K562 (cell line): ENCODE measurements around the gene GRIPAP1. TPM values are rescaled to one million over a fixed set of nuclear protein-coding genes. Genes with fewer than 3 reads are reported as not detected.

Experiments
- ATAC-seq: fragments of 200-7000 bp; cut with Tn5 transposase; 3 replicates; pipeline ENCODE4 v1.9.1; 2020; ENCODE audit warnings: moderate library complexity
- BruUV-seq: library from RNA; stranded (reverse); fragments of 400-500 nt; replicated peaks from 2 replicates; lab custom pipeline; 2021; lab: Mats Ljungman, UMichigan
- CTCF ChIA-PET: fragments of 300-600 bp; formaldehyde crosslinking; extraction: SDS; loops from one replicate; lab custom pipeline; 2021; ENCODE audit warnings: low intra/inter-chr PET ratio; lab: Yijun Ruan, JAX
- POLR2A ChIA-PET: fragments of 300-600, 350-650 bp; sonication (Branson Sonifier 250); formaldehyde crosslinking; extraction: SDS; loops from one replicate; lab custom pipeline; 2021; ENCODE audit warnings: antibody characterized with exemption, inconsistent platforms; lab: Yijun Ruan, JAX
- DNase-seq, 4 experiments: peaks; one replicate each; pipeline versions ENCODE4 v3.0.0 to v3.0.0-alpha.2; 2011 to 2018; ENCODE audit warnings: low spot score in 3 of 4, mixed read lengths in 3 of 4; ENCODE audit errors: extremely low read depth in 1 of 4
- FAIRE-seq: peaks from 2 replicates; lab custom pipeline; 2011; peaks lifted over from hg19 to GRCh38; lab: Jason Lieb, UNC
- H2AFZ ChIP-seq: 2 replicates; pipeline ENCODE4 v1.6.0; 2011; ENCODE audit warnings: low read depth, low read length, control low read depth, inconsistent platforms
- H3K27ac ChIP-seq: fragments of 200-600 bp; 3 replicates; pipeline ENCODE4 v1.8.0; 2011; ENCODE audit warnings: low read depth, mild to moderate bottlenecking, control low read depth, inconsistent platforms, low read length, moderate library complexity, mixed read lengths; ENCODE audit errors: extremely low read depth
- H3K27me3 ChIP-seq, 2 experiments: fragments of 300-600 bp in 1 of 2; 2 replicates in 1 of 2; 3 replicates in 1 of 2; pipeline versions ENCODE4 v1.6.0 to v1.8.0; 2011; ENCODE audit warnings: inconsistent platforms in 2 of 2, low read length in 2 of 2, mild to moderate bottlenecking in 1 of 2, mixed read lengths in 1 of 2, moderate library complexity in 1 of 2; ENCODE audit not compliant: control insufficient read depth in 2 of 2, insufficient read depth in 2 of 2
- H3K36me3 ChIP-seq: fragments of 300-600 bp; 3 replicates; pipeline ENCODE4 v1.8.0; 2011; ENCODE audit warnings: mild to moderate bottlenecking, low read length, inconsistent platforms; ENCODE audit not compliant: control insufficient read depth, insufficient read depth
- H3K4me1 ChIP-seq, 2 experiments: fragments of 200-600 bp in 1 of 2; replicated peaks in 1 of 2; 2 replicates in 1 of 2; 3 replicates in 1 of 2; pipeline versions ENCODE4 v1.5.1 to v1.8.0; 2011; ENCODE audit warnings: inconsistent platforms in 2 of 2, low read length in 2 of 2, mild to moderate bottlenecking in 1 of 2, mixed read lengths in 1 of 2, moderate library complexity in 1 of 2; ENCODE audit not compliant: control insufficient read depth in 2 of 2, insufficient read depth in 2 of 2
- H3K4me2 ChIP-seq: 2 replicates; pipeline ENCODE4 v1.6.1; 2011; ENCODE audit warnings: low read length, control low read depth, inconsistent platforms, mixed read lengths; ENCODE audit not compliant: insufficient read depth
- H3K4me3 ChIP-seq: fragments of 200-600 bp; sonication (generic), shearing (Covaris generic); 2 replicates; pipeline ENCODE4 v1.5.1; 2016; ENCODE audit warnings: control low read depth, inconsistent platforms
- H3K79me2 ChIP-seq: fragments of 200-600 bp; 3 replicates; pipeline ENCODE4 v1.8.0; 2011; ENCODE audit warnings: low read length, inconsistent platforms; ENCODE audit not compliant: control insufficient read depth, insufficient read depth
- H3K9ac ChIP-seq, 2 experiments: 2 replicates each; pipeline versions ENCODE4 v1.6.0 to v1.6.1; 2011; ENCODE audit warnings: low read depth in 2 of 2, low read length in 2 of 2, control low read depth in 1 of 2, inconsistent platforms in 1 of 2, mild to moderate bottlenecking in 1 of 2, mixed read lengths in 1 of 2; ENCODE audit not compliant: insufficient read depth in 1 of 2
- H3K9me1 ChIP-seq: one replicate; pipeline ENCODE4 v1.6.0; 2011; ENCODE audit warnings: inconsistent platforms, mild to moderate bottlenecking, low read length, moderate library complexity; ENCODE audit not compliant: control insufficient read depth, insufficient read depth
- H3K9me3 ChIP-seq: replicated peaks from 2 replicates; pipeline ENCODE4 v1.5.1; 2011; ENCODE audit warnings: low read depth, low read length, inconsistent platforms; ENCODE audit not compliant: control insufficient read depth, insufficient read depth
- H4K20me1 ChIP-seq: replicated peaks from 2 replicates; pipeline ENCODE4 v1.6.1; 2011; ENCODE audit warnings: low read length, inconsistent platforms, mixed read lengths; ENCODE audit not compliant: control insufficient read depth, insufficient read depth
- CBFB ChIP-seq: sonication (generic); formaldehyde crosslinking; IDR thresholded peaks from 2 replicates; pipeline ENCODE4 v1.4.0; 2020; ENCODE audit warnings: mild to moderate bottlenecking, missing genetic modification reagents
- ESRRA ChIP-seq: fragments of 450-650 bp; IDR thresholded peaks from 2 replicates; pipeline ENCODE4 v1.6.1; 2014; ENCODE audit warnings: low read depth, mild to moderate bottlenecking, moderate library complexity, borderline replicate concordance
- KLF13 ChIP-seq: fragments of 450-650 bp; IDR thresholded peaks from 2 replicates; pipeline ENCODE4 v1.6.1; 2016; ENCODE audit warnings: missing genetic modification characterization, low read depth, mild to moderate bottlenecking, missing compliant biosample characterization, moderate library complexity, borderline replicate concordance
- MED1 ChIP-seq: sonication (generic); formaldehyde crosslinking; IDR thresholded peaks from 2 replicates; pipeline ENCODE4 v1.8.1; 2023; ENCODE audit warnings: missing genetic modification reagents, borderline replicate concordance
- MIER1 ChIP-seq: fragments of 450-650 bp; IDR thresholded peaks from 2 replicates; pipeline ENCODE4 v1.6.1; 2016; ENCODE audit warnings: antibody characterized with exemption, mild to moderate bottlenecking, low read depth
- RNF2 ChIP-seq: sonication (generic); IDR thresholded peaks from 2 replicates; pipeline ENCODE4 v1.6.1; 2016
- SIN3A ChIP-seq, 2 experiments: fragments of 150-350 bp in 1 of 2; IDR thresholded peaks; 2 replicates each; pipeline ENCODE4 v1.6.1; 2011 to 2016; ENCODE audit warnings: borderline replicate concordance in 2 of 2, low read depth in 2 of 2, low read length in 2 of 2, mild to moderate bottlenecking in 2 of 2, moderate library complexity in 2 of 2; ENCODE audit not compliant: control insufficient read depth in 1 of 2
- ZNF785 ChIP-seq: fragments of 250-450 bp; sonication (Bioruptor Pico); IDR thresholded peaks from 2 replicates; pipeline ENCODE4 v1.4.0; 2020; ENCODE audit warnings: mild to moderate bottlenecking
- in situ Hi-C: fragments of 300-500 bp; cut with MboI; formaldehyde crosslinking; loops from 4 replicates; pipeline ENCODE4 v1.15.0; 2018; ENCODE audit warnings: inconsistent platforms, mixed read lengths
- intact Hi-C: fragments of 100-400 bp; cut with micrococcal nuclease; formaldehyde crosslinking; loops from 2 replicates; pipeline ENCODE4 v1.14.2; 2022
- polyA plus RNA-seq, 8 experiments: library from polyadenylated mRNA; depleted of rRNA in 4 of 8; stranded (reverse) in 5 of 8; unstranded in 3 of 8; fragments of >200 nt; fragmentation: Nextera tagmentation in 2 of 8; fragmentation: Illumina TruSeq in 1 of 8; extraction: Ambion mirVana in 2 of 8; extraction: Trizol in 1 of 8; gene quantifications; 2 replicates each; pipeline versions ENCODE4 v1.2.1 to v1.2.3, GENCODE V29; 2011 to 2014; ENCODE audit warnings: inconsistent platforms in 1 of 8, missing spikeins in 1 of 8
- total RNA-seq, 7 experiments: library from RNA; depleted of rRNA in 6 of 7; stranded (reverse); fragments of >200 nt in 6 of 7; fragmentation: Illumina TruSeq in 2 of 7; extraction: Trizol in 2 of 7; gene quantifications; 2 replicates each; pipeline versions ENCODE4 v1.2.1 to v1.2.3, GENCODE V29; 2011 to 2021; ENCODE audit warnings: low replicate concordance in 1 of 7
- TF ChIP-seq, protein P1 (sequence below): fragments of 450-650 bp; formaldehyde crosslinking; IDR thresholded peaks from 2 replicates; pipeline ENCODE4 v1.4.0; 2020; ENCODE audit warnings: mild to moderate bottlenecking
- TF ChIP-seq, protein P2 (sequence below), 2 experiments: fragments of 450-650 bp in 1 of 2; IDR thresholded peaks; 2 replicates each; pipeline ENCODE4 v1.6.1; 2011 to 2017; ENCODE audit warnings: low read depth in 2 of 2, antibody characterized with exemption in 1 of 2, borderline replicate concordance in 1 of 2, low read length in 1 of 2, mild to moderate bottlenecking in 1 of 2, mixed read lengths in 1 of 2; ENCODE audit not compliant: control insufficient read depth in 1 of 2
- TF ChIP-seq, protein P3 (sequence below), 2 experiments: fragments of 250-450 bp in 1 of 2; fragments of 450-650 bp in 1 of 2; sonication (Bioruptor Pico) in 1 of 2; IDR thresholded peaks; 2 replicates each; pipeline versions ENCODE4 v1.6.1 to v1.8.0; 2016 to 2021; ENCODE audit warnings: mild to moderate bottlenecking in 2 of 2, moderate library complexity in 2 of 2, missing compliant biosample characterization in 1 of 2, missing genetic modification characterization in 1 of 2
- TF ChIP-seq, protein P4 (sequence below): fragments of 450-650 bp; formaldehyde crosslinking; IDR thresholded peaks from 2 replicates; pipeline ENCODE4 v1.4.0; 2020; ENCODE audit warnings: mild to moderate bottlenecking, moderate library complexity
- TF ChIP-seq, protein P5 (sequence below): sonication (generic); formaldehyde crosslinking; IDR thresholded peaks from 2 replicates; pipeline ENCODE4 v1.8.1; 2023; ENCODE audit warnings: mild to moderate bottlenecking, missing genetic modification reagents, moderate library complexity

The GRIPAP1 gene
- total and polyA plus RNA-seq, 9 of the 15 experiments (the other 6 are each of a cell fraction or from before 2014, with no cell fraction given), result 4.1 to 41.6 (median 24.0) TPM

DNA sequence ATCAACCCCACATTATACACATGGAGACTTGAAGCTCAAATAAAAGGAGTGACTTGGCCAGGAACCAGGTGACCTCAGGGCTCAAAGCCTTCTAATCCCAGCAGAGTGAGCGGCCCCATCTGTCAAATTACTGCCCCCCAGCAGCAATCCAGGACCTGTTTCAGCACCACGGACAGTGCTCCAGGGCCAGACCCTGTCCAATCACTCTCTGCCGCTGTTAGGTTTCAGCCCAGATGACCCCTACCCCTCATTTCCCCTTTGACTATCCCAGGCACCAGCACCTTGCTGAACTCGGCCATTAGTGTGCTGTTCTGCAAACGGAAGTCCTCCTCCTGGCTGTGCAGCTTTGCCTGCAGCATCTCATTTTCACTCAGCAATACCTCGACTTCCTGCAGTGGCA is 5.1 kb downstream of the GRIPAP1 start (continued):
- TF ChIP-seq, protein P1, sequence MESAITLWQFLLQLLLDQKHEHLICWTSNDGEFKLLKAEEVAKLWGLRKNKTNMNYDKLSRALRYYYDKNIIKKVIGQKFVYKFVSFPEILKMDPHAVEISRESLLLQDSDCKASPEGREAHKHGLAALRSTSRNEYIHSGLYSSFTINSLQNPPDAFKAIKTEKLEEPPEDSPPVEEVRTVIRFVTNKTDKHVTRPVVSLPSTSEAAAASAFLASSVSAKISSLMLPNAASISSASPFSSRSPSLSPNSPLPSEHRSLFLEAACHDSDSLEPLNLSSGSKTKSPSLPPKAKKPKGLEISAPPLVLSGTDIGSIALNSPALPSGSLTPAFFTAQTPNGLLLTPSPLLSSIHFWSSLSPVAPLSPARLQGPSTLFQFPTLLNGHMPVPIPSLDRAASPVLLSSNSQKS (CRISPR knock-in tag), result no peak
- TF ChIP-seq MIER1, result peak; percentile 86
- TF ChIP-seq KLF13 (tag), result no peak
- TF ChIP-seq SIN3A (IDR thresholded peaks at IDR 0.05; ENCODE audit: borderline replicate concordance in 2 of 2, control insufficient read depth in 1 of 2, low read depth in 2 of 2, low read length in 2 of 2), result peak in 1 of 2 experiments; percentile 67; a peak in 1 of 4 replicates

DNA sequence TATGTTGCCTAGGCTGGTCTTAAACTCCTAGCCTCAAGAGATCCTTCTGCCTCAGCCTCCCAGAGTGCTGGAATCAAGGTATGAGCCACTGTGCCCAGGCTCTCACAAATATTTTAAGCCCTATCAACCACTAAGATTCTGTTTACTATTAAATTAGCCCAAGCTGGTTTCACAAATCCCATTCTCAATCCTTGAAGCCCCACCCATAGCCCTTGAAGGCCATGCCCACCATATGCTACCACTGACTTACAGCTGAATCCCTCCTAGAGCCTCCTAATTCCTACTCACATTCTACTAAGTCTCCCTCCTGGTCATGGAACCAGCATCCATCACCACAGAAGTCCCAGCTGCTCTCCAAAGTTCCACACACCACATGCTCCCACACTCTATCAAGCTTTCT is 9.7 kb downstream of the GRIPAP1 start:
- CTCF ChIA-PET, result no interaction called here
- in situ Hi-C loops, result no loop called here
- H3K36me3 ChIP-seq, result peaks cover 51% of the 10 kb centered on the region; the same call in 2 of the 3 replicates
- TF ChIP-seq, protein P2, sequence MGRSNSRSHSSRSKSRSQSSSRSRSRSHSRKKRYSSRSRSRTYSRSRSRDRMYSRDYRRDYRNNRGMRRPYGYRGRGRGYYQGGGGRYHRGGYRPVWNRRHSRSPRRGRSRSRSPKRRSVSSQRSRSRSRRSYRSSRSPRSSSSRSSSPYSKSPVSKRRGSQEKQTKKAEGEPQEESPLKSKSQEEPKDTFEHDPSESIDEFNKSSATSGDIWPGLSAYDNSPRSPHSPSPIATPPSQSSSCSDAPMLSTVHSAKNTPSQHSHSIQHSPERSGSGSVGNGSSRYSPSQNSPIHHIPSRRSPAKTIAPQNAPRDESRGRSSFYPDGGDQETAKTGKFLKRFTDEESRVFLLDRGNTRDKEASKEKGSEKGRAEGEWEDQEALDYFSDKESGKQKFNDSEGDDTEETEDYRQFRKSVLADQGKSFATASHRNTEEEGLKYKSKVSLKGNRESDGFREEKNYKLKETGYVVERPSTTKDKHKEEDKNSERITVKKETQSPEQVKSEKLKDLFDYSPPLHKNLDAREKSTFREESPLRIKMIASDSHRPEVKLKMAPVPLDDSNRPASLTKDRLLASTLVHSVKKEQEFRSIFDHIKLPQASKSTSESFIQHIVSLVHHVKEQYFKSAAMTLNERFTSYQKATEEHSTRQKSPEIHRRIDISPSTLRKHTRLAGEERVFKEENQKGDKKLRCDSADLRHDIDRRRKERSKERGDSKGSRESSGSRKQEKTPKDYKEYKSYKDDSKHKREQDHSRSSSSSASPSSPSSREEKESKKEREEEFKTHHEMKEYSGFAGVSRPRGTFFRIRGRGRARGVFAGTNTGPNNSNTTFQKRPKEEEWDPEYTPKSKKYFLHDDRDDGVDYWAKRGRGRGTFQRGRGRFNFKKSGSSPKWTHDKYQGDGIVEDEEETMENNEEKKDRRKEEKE (IDR thresholded peaks at IDR 0.05; ENCODE audit: borderline replicate concordance in 1 of 2, control insufficient read depth in 1 of 2, low read depth in 2 of 2, low read length in 1 of 2), result no peak
- no peak for TF ChIP-seq CBFB
- TF ChIP-seq, protein P3, sequence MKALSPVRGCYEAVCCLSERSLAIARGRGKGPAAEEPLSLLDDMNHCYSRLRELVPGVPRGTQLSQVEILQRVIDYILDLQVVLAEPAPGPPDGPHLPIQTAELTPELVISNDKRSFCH (CRISPR knock-in tag; IDR thresholded peaks at IDR 0.05), result no peak
- TF ChIP-seq, protein P3 (tag; IDR thresholded peaks at IDR 0.05), result no peak
- TF ChIP-seq, protein P4, sequence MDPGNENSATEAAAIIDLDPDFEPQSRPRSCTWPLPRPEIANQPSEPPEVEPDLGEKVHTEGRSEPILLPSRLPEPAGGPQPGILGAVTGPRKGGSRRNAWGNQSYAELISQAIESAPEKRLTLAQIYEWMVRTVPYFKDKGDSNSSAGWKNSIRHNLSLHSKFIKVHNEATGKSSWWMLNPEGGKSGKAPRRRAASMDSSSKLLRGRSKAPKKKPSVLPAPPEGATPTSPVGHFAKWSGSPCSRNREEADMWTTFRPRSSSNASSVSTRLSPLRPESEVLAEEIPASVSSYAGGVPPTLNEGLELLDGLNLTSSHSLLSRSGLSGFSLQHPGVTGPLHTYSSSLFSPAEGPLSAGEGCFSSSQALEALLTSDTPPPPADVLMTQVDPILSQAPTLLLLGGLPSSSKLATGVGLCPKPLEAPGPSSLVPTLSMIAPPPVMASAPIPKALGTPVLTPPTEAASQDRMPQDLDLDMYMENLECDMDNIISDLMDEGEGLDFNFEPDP, result no peak
- TF ChIP-seq RNF2, result no peak
- no peak for TF ChIP-seq ZNF785 (CRISPR knock-in tag)
- TF ChIP-seq MED1 (CRISPR knock-in tag), result no peak
- no peak for TF ChIP-seq ESRRA
- TF ChIP-seq, protein P5, sequence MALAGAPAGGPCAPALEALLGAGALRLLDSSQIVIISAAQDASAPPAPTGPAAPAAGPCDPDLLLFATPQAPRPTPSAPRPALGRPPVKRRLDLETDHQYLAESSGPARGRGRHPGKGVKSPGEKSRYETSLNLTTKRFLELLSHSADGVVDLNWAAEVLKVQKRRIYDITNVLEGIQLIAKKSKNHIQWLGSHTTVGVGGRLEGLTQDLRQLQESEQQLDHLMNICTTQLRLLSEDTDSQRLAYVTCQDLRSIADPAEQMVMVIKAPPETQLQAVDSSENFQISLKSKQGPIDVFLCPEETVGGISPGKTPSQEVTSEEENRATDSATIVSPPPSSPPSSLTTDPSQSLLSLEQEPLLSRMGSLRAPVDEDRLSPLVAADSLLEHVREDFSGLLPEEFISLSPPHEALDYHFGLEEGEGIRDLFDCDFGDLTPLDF (CRISPR knock-in tag), result no peak

More for the DNA sequence above, 9.7 kb downstream of the GRIPAP1 start:
- intact Hi-C loops, result no loop called here
- no peaks in the 10 kb centered on the region for H3K79me2 ChIP-seq
- H3K27me3 ChIP-seq, result no peaks in the 10 kb centered on the region
- H2AFZ ChIP-seq, result no peak overlapping the region
- no peak for FAIRE-seq
- no peaks in the 10 kb centered on the region for H3K4me1 ChIP-seq
- H3K27ac ChIP-seq, result no peak overlapping the region
- no peak overlapping the region for H3K4me3 ChIP-seq
- BruUV-seq, result no TSS peak
- H3K4me2 ChIP-seq, result no peak overlapping the region
- no peaks in the 10 kb centered on the region for H4K20me1 ChIP-seq
- DNase-seq, result no peak
- no peak for ATAC-seq
- POLR2A ChIA-PET, result interaction anchor here (2.1 kb wide), 1 partner anchor 31 kb away, joined by 7 read pairs; no protein-coding TSS in a partner anchor
- no peaks in the 10 kb centered on the region for H3K9me1 ChIP-seq
- no peak overlapping the region for H3K9ac ChIP-seq
- no peaks in the 10 kb centered on the region for H3K9me3 ChIP-seq
